ENCODE results near the gene DCBLD1. TPM values are rescaled to one million over a fixed set of nuclear protein-coding genes. Genes with fewer than 3 reads are reported as not detected.
A peak's percentile ranks its signal among the peaks of the same experiment; 100 is the strongest.

Gene DCBLD1
- total RNA-seq, 6 experiments from 2014 or later, result 7.6 to 22.8 (median 10.8) TPM

GRCh38 chr6:117508450-117508971, 26.0 kb downstream of the DCBLD1 start:
- no peak for DNase-seq
- intact Hi-C loops (cut with DNase I), result no loop called here

GRCh38 chr6:117509021-117509420, 26.5 kb downstream of the DCBLD1 start:
- peaks cover 0 to 8% (median 3%) of the 10 kb centered on the region in 4 donors for H3K4me1 ChIP-seq
- TF ChIP-seq CTCF (IDR thresholded peaks at IDR 0.05) (no peak), POLR2A (IDR thresholded peaks at IDR 0.05) (no peak)
- no peaks in the 10 kb centered on the region for H3K27me3 ChIP-seq
- intact Hi-C loops (cut with DNase I), result no loop called here
- H3K36me3 ChIP-seq, result no peaks in the 10 kb centered on the region
- 98% methylated on average over 6 of the region's 7 CpGs for WGBS (ENCODE audit: insufficient coverage, low coverage, low lambda C conversion rate, missing lambda C conversion rate)
- ATAC-seq (no peak), DNase-seq (no peak)
- no peaks in the 10 kb centered on the region for H3K9me3 ChIP-seq
- H3K27ac ChIP-seq, result no peak overlapping the region
- no peak overlapping the region for H3K4me3 ChIP-seq

More at GRCh38 chr6:117508450-117508971, 26.0 kb downstream of the DCBLD1 start:
- no peaks in the 10 kb centered on the region for H3K27me3 ChIP-seq
- no peaks in the 10 kb centered on the region for H3K36me3 ChIP-seq
- H3K4me1 ChIP-seq, result peaks cover 0 to 9% (median 3%) of the 10 kb centered on the region in 4 donors
- TF ChIP-seq POLR2A (IDR thresholded peaks at IDR 0.05), result no peak
- TF ChIP-seq CTCF (IDR thresholded peaks at IDR 0.05), result no peak
- no CpG with 5 or more reads among the region's 4 CpGs for WGBS (ENCODE audit: insufficient coverage, low coverage, low lambda C conversion rate, missing lambda C conversion rate)
- no peak for ATAC-seq
- H3K4me3 ChIP-seq, result no peak overlapping the region
- H3K27ac ChIP-seq, result no peak overlapping the region
- H3K9me3 ChIP-seq, result no peaks in the 10 kb centered on the region

GRCh38 chr6:117512056-117512828, 29.8 kb downstream of the DCBLD1 start:
- no peaks in the 10 kb centered on the region for H3K9me3 ChIP-seq
- no peak for TF ChIP-seq CTCF (IDR thresholded peaks at IDR 0.05)
- no peak for TF ChIP-seq POLR2A (IDR thresholded peaks at IDR 0.05)
- WGBS (ENCODE audit: insufficient coverage, low coverage, low lambda C conversion rate, missing lambda C conversion rate), result 73% methylated on average over 7 of the region's 7 CpGs
- ATAC-seq (peak in 1 of 4 donors; percentile 22), DNase-seq (no peak)
- no peaks in the 10 kb centered on the region for H3K36me3 ChIP-seq
- peaks cover 0 to 14% (median 1%) of the 10 kb centered on the region in 4 donors for H3K4me1 ChIP-seq
- no peaks in the 10 kb centered on the region for H3K27me3 ChIP-seq
- H3K4me3 ChIP-seq, result no peak overlapping the region
- H3K27ac ChIP-seq, result no peak overlapping the region
- intact Hi-C loops (cut with DNase I), result no loop called here

GRCh38 chr6:117512987-117513573, 30.6 kb downstream of the DCBLD1 start:
- Histone ChIP-seq H3K27me3 (no peaks in the 10 kb centered on the region), H3K4me1 (peaks cover 0 to 23% (median 5%) of the 10 kb centered on the region in 4 donors), H3K9me3 (no peaks in the 10 kb centered on the region), H3K36me3 (no peaks in the 10 kb centered on the region), H3K27ac (no peak overlapping the region), H3K4me3 (no peak overlapping the region)
- intact Hi-C loops (cut with DNase I), result no loop called here
- ATAC-seq (no peak), DNase-seq (no peak)
- 36% methylated on average over 2 of the region's 2 CpGs for WGBS (ENCODE audit: insufficient coverage, low coverage, low lambda C conversion rate, missing lambda C conversion rate)
- no peak for TF ChIP-seq POLR2A (IDR thresholded peaks at IDR 0.05)
- no peak for TF ChIP-seq CTCF (IDR thresholded peaks at IDR 0.05)
